HepG2 (cell line): ENCODE results near the gene MFSD6. TPM values are rescaled to one million over a fixed set of nuclear protein-coding genes. Genes with fewer than 3 reads are reported as not detected.

Experiments
- FOXK1 ChIP-seq: sonication (generic); formaldehyde crosslinking; IDR thresholded peaks from 2 replicates; pipeline ENCODE4 v1.4.0; 2020; ENCODE audit warnings: low read depth, missing genetic modification reagents, borderline replicate concordance
- GTF2F1 ChIP-seq: fragments of 150-350 bp; IDR thresholded peaks from 2 replicates; pipeline ENCODE4 v1.6.1; 2014; ENCODE audit warnings: low read length
- PITX1 ChIP-seq: sonication (generic); formaldehyde crosslinking; IDR thresholded peaks from 2 replicates; pipeline ENCODE4 v1.5.1; 2020; ENCODE audit warnings: mild to moderate bottlenecking, missing genetic modification reagents
- TARDBP ChIP-seq: sonication (generic); formaldehyde crosslinking; IDR thresholded peaks from 2 replicates; pipeline ENCODE4 v1.8.0; 2022; ENCODE audit warnings: mild to moderate bottlenecking, missing genetic modification reagents
- TP53 ChIP-seq: sonication (generic); formaldehyde crosslinking; conservative IDR thresholded peaks from 2 replicates; pipeline ENCODE4 v1.4.0; 2020; ENCODE audit warnings: missing genetic modification reagents
- TSC22D2 ChIP-seq: sonication (generic); formaldehyde crosslinking; IDR thresholded peaks from 2 replicates; pipeline ENCODE4 v1.5.1; 2020; ENCODE audit warnings: missing genetic modification reagents, mild to moderate bottlenecking, borderline replicate concordance
- ZFP1 ChIP-seq: IDR thresholded peaks from 2 replicates; pipeline ENCODE4 v1.6.1; 2016
- ZMYM2 ChIP-seq: sonication (generic); formaldehyde crosslinking; IDR thresholded peaks from 2 replicates; pipeline ENCODE4 v1.8.0; 2022; ENCODE audit warnings: mild to moderate bottlenecking, missing genetic modification reagents
- ZNF607 ChIP-seq: sonication (generic); formaldehyde crosslinking; IDR thresholded peaks from 2 replicates; pipeline ENCODE4 v1.5.1; 2020; ENCODE audit warnings: missing genetic modification reagents, mild to moderate bottlenecking, borderline replicate concordance
- ZNF839 ChIP-seq: sonication (generic); formaldehyde crosslinking; IDR thresholded peaks from 2 replicates; pipeline ENCODE4 v1.4.0; 2020; ENCODE audit warnings: missing genetic modification reagents, mild to moderate bottlenecking, borderline replicate concordance
- polyA plus RNA-seq, 8 experiments: library from polyadenylated mRNA; depleted of rRNA in 3 of 8; stranded (reverse) in 7 of 8; unstranded in 1 of 8; fragments of >200 nt; fragmentation: Illumina TruSeq in 4 of 8; extraction: Trizol in 4 of 8; gene quantifications; 2 replicates each; pipeline versions ENCODE4 v1.2.1 to v1.2.3, GENCODE V29; 2011 to 2016; ENCODE audit warnings: low read depth in 4 of 8, missing spikeins in 1 of 8, mixed read lengths in 1 of 8; ENCODE audit not compliant: insufficient read depth in 1 of 8
- total RNA-seq, 5 experiments: library from RNA; depleted of rRNA; stranded (reverse); fragments of >200 nt; fragmentation: Illumina TruSeq; extraction: Trizol; gene quantifications; 2 replicates each; pipeline ENCODE4 v1.2.3, GENCODE V29; 2016; ENCODE audit warnings: low read depth in 1 of 5
- TF ChIP-seq, protein P1 (sequence below): sonication (generic); formaldehyde crosslinking; IDR thresholded peaks from 2 replicates; pipeline ENCODE4 v1.4.0; 2020; ENCODE audit warnings: missing genetic modification reagents, mild to moderate bottlenecking, borderline replicate concordance
- TF ChIP-seq, protein P2 (sequence below): sonication (generic); formaldehyde crosslinking; IDR thresholded peaks from 2 replicates; pipeline ENCODE4 v1.8.0; 2022; ENCODE audit warnings: mild to moderate bottlenecking, missing genetic modification reagents, moderate library complexity
- TF ChIP-seq, protein P3 (sequence below): sonication (generic); formaldehyde crosslinking; IDR thresholded peaks from 2 replicates; pipeline ENCODE4 v1.8.0; 2022; ENCODE audit warnings: missing genetic modification reagents, mild to moderate bottlenecking, inconsistent platforms, borderline replicate concordance
- TF ChIP-seq, protein P4 (sequence below): sonication (generic); formaldehyde crosslinking; IDR thresholded peaks from 2 replicates; pipeline ENCODE4 v1.9.0; 2021; ENCODE audit warnings: missing genetic modification reagents, borderline replicate concordance
- TF ChIP-seq, protein P5 (sequence below): sonication (generic); formaldehyde crosslinking; IDR thresholded peaks from 2 replicates; pipeline ENCODE4 v1.4.0; 2020; ENCODE audit warnings: missing genetic modification reagents, borderline replicate concordance

Gene MFSD6
- total and polyA plus RNA-seq, 2 of the 13 experiments (the other 11 are each of a cell fraction or from before 2014, with no cell fraction given), result 0.92 to 1.4 TPM

DNA sequence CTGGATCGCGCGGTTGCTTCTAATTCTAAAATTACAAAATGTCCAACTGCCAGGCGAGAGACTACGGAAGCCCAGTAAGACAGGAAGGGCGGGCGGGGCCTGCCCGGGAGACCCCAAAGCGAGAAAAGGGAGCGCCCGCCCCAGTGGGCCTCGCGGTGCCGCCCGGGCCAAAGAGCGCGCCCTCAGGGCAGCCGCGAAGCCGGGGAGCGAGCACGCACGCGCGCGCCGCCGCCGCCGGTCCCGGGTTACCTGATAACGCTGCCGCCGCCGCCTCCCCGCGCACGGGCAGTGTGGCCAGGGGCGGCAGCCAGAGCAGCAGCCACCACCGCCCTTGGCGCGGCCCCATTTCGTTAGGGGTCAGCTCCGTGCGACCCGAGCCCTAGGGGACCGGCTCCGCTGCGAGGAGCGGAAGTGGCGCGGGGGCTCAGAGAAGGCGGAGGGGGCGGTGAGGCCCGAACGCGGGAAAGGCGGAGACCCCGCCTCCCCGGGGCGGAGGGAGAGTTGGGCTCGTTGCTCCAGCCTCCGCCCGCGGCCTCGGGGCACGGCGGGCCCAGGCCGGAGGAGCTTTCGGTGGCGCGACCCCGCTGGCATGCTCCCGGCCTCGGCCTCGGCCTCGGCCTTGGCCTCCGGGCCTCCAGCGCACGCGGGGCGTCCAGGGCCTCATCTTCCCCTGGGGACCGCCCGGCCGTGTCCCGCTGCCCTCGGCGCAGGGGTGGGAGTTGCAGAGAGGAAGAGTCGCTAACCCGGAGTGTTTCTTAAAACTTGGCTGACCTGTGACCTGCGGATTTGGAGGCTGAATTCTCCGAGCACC lies 126.4 kb downstream of the MFSD6 start, which contains the start of gene NEMP2 (continued):
- TF ChIP-seq, protein P1, sequence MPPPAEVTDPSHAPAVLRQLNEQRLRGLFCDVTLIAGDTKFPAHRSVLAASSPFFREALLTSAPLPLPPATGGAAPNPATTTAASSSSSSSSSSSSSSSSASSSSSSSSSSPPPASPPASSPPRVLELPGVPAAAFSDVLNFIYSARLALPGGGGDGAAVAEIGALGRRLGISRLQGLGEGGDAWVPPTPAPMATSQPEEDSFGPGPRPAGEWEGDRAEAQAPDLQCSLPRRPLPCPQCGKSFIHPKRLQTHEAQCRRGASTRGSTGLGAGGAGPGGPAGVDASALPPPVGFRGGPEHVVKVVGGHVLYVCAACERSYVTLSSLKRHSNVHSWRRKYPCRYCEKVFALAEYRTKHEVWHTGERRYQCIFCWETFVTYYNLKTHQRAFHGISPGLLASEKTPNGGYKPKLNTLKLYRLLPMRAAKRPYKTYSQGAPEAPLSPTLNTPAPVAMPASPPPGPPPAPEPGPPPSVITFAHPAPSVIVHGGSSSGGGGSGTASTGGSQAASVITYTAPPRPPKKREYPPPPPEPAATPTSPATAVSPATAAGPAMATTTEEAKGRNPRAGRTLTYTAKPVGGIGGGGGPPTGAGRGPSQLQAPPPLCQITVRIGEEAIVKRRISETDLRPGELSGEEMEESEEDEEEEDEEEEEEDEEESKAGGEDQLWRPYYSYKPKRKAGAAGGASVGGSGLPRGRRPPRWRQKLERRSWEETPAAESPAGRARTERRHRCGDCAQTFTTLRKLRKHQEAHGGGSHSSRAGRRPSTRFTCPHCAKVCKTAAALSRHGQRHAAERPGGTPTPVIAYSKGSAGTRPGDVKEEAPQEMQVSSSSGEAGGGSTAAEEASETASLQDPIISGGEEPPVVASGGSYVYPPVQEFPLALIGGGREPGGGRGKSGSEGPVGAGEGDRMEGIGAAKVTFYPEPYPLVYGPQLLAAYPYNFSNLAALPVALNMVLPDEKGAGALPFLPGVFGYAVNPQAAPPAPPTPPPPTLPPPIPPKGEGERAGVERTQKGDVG (CRISPR knock-in tag), result no peak; the same call in 1 of the 2 replicates
- TF ChIP-seq TSC22D2, result peak; percentile 76; the same call in 1 of the 2 replicates
- TF ChIP-seq FOXK1 (CRISPR knock-in tag), result peak; percentile 38; the same call in 1 of the 2 replicates
- TF ChIP-seq, protein P2, sequence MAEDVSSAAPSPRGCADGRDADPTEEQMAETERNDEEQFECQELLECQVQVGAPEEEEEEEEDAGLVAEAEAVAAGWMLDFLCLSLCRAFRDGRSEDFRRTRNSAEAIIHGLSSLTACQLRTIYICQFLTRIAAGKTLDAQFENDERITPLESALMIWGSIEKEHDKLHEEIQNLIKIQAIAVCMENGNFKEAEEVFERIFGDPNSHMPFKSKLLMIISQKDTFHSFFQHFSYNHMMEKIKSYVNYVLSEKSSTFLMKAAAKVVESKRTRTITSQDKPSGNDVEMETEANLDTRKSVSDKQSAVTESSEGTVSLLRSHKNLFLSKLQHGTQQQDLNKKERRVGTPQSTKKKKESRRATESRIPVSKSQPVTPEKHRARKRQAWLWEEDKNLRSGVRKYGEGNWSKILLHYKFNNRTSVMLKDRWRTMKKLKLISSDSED (CRISPR knock-in tag), result peak; percentile 93; the same call in 1 of the 2 replicates
- TF ChIP-seq TARDBP, result peak; percentile 59; the same call in 1 of the 2 replicates
- TF ChIP-seq ZNF607 (CRISPR knock-in tag), result peak; percentile 95
- TF ChIP-seq ZNF839 (CRISPR knock-in tag), result peak; percentile 97; the same call in 1 of the 2 replicates
- no peak for TF ChIP-seq TP53 (CRISPR knock-in tag)
- TF ChIP-seq, protein P3, sequence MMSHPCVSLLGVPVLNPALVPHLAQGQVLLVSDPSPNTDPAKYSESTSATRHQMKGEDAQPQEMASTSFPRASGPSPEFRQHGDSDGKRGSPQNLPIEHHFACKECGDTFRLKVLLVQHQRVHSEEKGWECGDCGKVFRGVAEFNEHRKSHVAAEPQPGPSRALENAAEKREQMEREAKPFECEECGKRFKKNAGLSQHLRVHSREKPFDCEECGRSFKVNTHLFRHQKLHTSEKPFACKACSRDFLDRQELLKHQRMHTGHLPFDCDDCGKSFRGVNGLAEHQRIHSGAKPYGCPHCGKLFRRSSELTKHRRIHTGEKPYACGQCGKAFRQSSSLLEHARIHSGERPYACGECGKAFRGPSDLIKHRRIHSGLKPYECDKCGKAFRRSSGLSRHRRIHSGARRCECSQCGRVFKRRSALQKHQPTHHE (CRISPR knock-in tag), result peak; percentile 67; the same call in 1 of the 2 replicates
- TF ChIP-seq, protein P4, sequence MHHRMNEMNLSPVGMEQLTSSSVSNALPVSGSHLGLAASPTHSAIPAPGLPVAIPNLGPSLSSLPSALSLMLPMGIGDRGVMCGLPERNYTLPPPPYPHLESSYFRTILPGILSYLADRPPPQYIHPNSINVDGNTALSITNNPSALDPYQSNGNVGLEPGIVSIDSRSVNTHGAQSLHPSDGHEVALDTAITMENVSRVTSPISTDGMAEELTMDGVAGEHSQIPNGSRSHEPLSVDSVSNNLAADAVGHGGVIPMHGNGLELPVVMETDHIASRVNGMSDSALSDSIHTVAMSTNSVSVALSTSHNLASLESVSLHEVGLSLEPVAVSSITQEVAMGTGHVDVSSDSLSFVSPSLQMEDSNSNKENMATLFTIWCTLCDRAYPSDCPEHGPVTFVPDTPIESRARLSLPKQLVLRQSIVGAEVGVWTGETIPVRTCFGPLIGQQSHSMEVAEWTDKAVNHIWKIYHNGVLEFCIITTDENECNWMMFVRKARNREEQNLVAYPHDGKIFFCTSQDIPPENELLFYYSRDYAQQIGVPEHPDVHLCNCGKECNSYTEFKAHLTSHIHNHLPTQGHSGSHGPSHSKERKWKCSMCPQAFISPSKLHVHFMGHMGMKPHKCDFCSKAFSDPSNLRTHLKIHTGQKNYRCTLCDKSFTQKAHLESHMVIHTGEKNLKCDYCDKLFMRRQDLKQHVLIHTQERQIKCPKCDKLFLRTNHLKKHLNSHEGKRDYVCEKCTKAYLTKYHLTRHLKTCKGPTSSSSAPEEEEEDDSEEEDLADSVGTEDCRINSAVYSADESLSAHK (CRISPR knock-in tag), result no peak
- TF ChIP-seq GTF2F1, result no peak
- TF ChIP-seq ZFP1 (CRISPR knock-in tag), result no peak; the same call in 1 of the 2 replicates
- TF ChIP-seq, protein P5, sequence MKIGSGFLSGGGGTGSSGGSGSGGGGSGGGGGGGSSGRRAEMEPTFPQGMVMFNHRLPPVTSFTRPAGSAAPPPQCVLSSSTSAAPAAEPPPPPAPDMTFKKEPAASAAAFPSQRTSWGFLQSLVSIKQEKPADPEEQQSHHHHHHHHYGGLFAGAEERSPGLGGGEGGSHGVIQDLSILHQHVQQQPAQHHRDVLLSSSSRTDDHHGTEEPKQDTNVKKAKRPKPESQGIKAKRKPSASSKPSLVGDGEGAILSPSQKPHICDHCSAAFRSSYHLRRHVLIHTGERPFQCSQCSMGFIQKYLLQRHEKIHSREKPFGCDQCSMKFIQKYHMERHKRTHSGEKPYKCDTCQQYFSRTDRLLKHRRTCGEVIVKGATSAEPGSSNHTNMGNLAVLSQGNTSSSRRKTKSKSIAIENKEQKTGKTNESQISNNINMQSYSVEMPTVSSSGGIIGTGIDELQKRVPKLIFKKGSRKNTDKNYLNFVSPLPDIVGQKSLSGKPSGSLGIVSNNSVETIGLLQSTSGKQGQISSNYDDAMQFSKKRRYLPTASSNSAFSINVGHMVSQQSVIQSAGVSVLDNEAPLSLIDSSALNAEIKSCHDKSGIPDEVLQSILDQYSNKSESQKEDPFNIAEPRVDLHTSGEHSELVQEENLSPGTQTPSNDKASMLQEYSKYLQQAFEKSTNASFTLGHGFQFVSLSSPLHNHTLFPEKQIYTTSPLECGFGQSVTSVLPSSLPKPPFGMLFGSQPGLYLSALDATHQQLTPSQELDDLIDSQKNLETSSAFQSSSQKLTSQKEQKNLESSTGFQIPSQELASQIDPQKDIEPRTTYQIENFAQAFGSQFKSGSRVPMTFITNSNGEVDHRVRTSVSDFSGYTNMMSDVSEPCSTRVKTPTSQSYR, result peak; percentile 27; the same call in 1 of the 2 replicates
- TF ChIP-seq ZMYM2 (CRISPR knock-in tag), result peak; percentile 37; the same call in 1 of the 2 replicates
- TF ChIP-seq PITX1 (CRISPR knock-in tag), result no peak; the same call in 1 of the 2 replicates
